Ovary (tissue), 9 donors: Measurements from ENCODE around the gene PCBP3. TPM values are rescaled to one million over a fixed set of nuclear protein-coding genes. Genes with fewer than 3 reads are reported as not detected.
A peak's percentile ranks its signal among the peaks of the same experiment; 100 is the strongest.

Experiments used
- DNase-seq, 5 donors: peaks; one replicate each; pipeline ENCODE4 v3.0.0-alpha.2; 2019 to 2020
- H3K27ac ChIP-seq, 2 donors: fragments of 200-600 bp; one replicate each; pipeline versions ENCODE4 v1.5.1 to v1.8.0; 2019 to 2022
- H3K27me3 ChIP-seq: fragments of 200-600 bp; one replicate; pipeline ENCODE4 v1.8.0; 2022
- H3K36me3 ChIP-seq: fragments of 200-600 bp; sonication (generic); one replicate; pipeline ENCODE4 v1.5.1; 2019
- H3K4me1 ChIP-seq: one replicate; pipeline ENCODE4 v1.8.1; 2013; ENCODE audit warnings: mild to moderate bottlenecking, moderate library complexity; ENCODE audit not compliant: insufficient read depth
- H3K4me3 ChIP-seq: fragments of 200-600 bp; sonication (generic); one replicate; pipeline ENCODE4 v1.5.1; 2017
- H3K9me3 ChIP-seq, 2 donors: fragments of 200-600 bp in 1 of 2; sonication (generic) in 1 of 2; one replicate each; pipeline versions ENCODE4 v1.5.1 to v1.8.1; 2013 to 2019; ENCODE audit warnings: mild to moderate bottlenecking in 1 of 2, moderate library complexity in 1 of 2
- EP300 ChIP-seq: sonication (generic); formaldehyde crosslinking; IDR thresholded peaks from one replicate; pipeline ENCODE4 v1.6.1; 2017; ENCODE audit warnings: antibody characterized with exemption
- POLR2A ChIP-seq: fragments of 450-650 bp; IDR thresholded peaks from one replicate; pipeline ENCODE4 v1.6.1; 2017; ENCODE audit warnings: antibody characterized with exemption, mild to moderate bottlenecking, moderate library complexity
- WGBS, 3 donors: extraction: QIAGEN DNeasy Blood & Tissue Kit in 1 of 3; methylation state at CpG; one replicate each; pipeline versions ENCODE4 v1.1.5 to v1.1.7; 2013 to 2017; 5-methylcytosine and 5-hydroxymethylcytosine counted together
- intact Hi-C, 4 donors: fragments of 100-400 bp; cut with DNase I; formaldehyde crosslinking; loops; one replicate each; pipeline versions ENCODE4 v1.11.0 to v1.15.1; 2022 to 2023
- polyA plus RNA-seq, 2 donors: library from polyadenylated mRNA; stranded (reverse); fragments of 200-250 nt in 1 of 2; fragments of 350-450 nt in 1 of 2; fragmentation: Illumina TruSeq in 1 of 2; extraction: RNeasy Lipid Tissue Mini Kit (QIAGEN cat#74804) in 1 of 2; gene quantifications; one replicate each; pipeline ENCODE4 v1.2.3, GENCODE V29; 2013 to 2014
- total RNA-seq, 7 donors: library from RNA; depleted of rRNA in 2 of 7; stranded (reverse); fragments of >200 nt in 2 of 7; fragmentation: NEBNext Ultra II Directional in 3 of 7; extraction: Animal tissue kit (Norgen Biotek cat#: 25700) in 3 of 7; gene quantifications; one replicate each; pipeline versions ENCODE4 v1.1.0 to v1.2.4, GENCODE V29; 2016 to 2023
- TF ChIP-seq, protein P1 (sequence below), 3 donors: fragments of 450-650 bp in 2 of 3; fragments of 200-600 bp in 1 of 3; IDR thresholded peaks; one replicate each; pipeline versions ENCODE4 v1.5.1 to v1.8.0; 2016 to 2022; ENCODE audit warnings: antibody characterized with exemption in 3 of 3, mild to moderate bottlenecking in 1 of 3
- donor health status: DM: no; HTN: no; CAD: no; lungs with moderate emphysema.
- donor health status: DM: no; HTN: no; CAD: no.
- donor health status: Bipolar disorder and iron deficiency.
- donor health status: DM: yes; HTN: yes; CAD: no.
- donor health status: DM: no; HTN: no; CAD: no.
- donor health status: DM: yes; HTN: yes; CAD: no.

The PCBP3 gene
- total and polyA plus RNA-seq, 9 donors, result 2.4 to 10.1 (median 5.4) TPM

GRCh38 chr21:45947296-45947695 lies 303.8 kb downstream of the PCBP3 start:
- Histone ChIP-seq H3K27me3 (no peaks in the 10 kb centered on the region), H3K4me1 (peaks cover 6% of the 10 kb centered on the region), H3K4me3 (no peak overlapping the region), H3K36me3 (no peaks in the 10 kb centered on the region), H3K9me3 (no peaks in the 10 kb centered on the region), H3K27ac (no peak overlapping the region)
- TF ChIP-seq EP300 (no peak), POLR2A (no peak)
- TF ChIP-seq, protein P1, sequence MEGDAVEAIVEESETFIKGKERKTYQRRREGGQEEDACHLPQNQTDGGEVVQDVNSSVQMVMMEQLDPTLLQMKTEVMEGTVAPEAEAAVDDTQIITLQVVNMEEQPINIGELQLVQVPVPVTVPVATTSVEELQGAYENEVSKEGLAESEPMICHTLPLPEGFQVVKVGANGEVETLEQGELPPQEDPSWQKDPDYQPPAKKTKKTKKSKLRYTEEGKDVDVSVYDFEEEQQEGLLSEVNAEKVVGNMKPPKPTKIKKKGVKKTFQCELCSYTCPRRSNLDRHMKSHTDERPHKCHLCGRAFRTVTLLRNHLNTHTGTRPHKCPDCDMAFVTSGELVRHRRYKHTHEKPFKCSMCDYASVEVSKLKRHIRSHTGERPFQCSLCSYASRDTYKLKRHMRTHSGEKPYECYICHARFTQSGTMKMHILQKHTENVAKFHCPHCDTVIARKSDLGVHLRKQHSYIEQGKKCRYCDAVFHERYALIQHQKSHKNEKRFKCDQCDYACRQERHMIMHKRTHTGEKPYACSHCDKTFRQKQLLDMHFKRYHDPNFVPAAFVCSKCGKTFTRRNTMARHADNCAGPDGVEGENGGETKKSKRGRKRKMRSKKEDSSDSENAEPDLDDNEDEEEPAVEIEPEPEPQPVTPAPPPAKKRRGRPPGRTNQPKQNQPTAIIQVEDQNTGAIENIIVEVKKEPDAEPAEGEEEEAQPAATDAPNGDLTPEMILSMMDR (IDR thresholded peaks at IDR 0.05), result no peak
- no peak for DNase-seq
- intact Hi-C loops, result no loop called here
- 90 to 91% (median 91%) methylated on average over 16 of the region's 16 CpGs for WGBS, 3 donors

- Histone ChIP-seq H3K36me3 (no peaks in the 10 kb centered on the region), H3K27me3 (no peaks in the 10 kb centered on the region), H3K27ac (no peak overlapping the region), H3K9me3 (no peaks in the 10 kb centered on the region), H3K4me3 (no peak overlapping the region), H3K4me1 (peaks cover 7% of the 10 kb centered on the region)
- 95 to 98% (median 97%) methylated on average over 16 of the region's 16 CpGs for WGBS, 3 donors
- DNase-seq, result no peak
- intact Hi-C loops, result no loop called here
- TF ChIP-seq, protein P1 (IDR thresholded peaks at IDR 0.05), result no peak
- TF ChIP-seq POLR2A (no peak), EP300 (no peak)
Measured at GRCh38 chr21:45947716-45948255, 304.3 kb downstream of the PCBP3 start.

GRCh38 chr21:45948576-45949141 lies 305.1 kb downstream of the PCBP3 start:
- intact Hi-C loops, result no loop called here
- TF ChIP-seq, protein P1 (IDR thresholded peaks at IDR 0.05), result no peak
- TF ChIP-seq EP300 (no peak), POLR2A (no peak)
- H3K27me3 ChIP-seq, result no peaks in the 10 kb centered on the region
- WGBS, 3 donors, result 77 to 88% (median 83%) methylated on average over 28 to 29 of the region's 29 CpGs
- no peaks in the 10 kb centered on the region for H3K36me3 ChIP-seq
- H3K4me1 ChIP-seq, result peaks cover 14% of the 10 kb centered on the region
- no peak overlapping the region for H3K27ac ChIP-seq
- H3K9me3 ChIP-seq, result no peaks in the 10 kb centered on the region
- no peak for DNase-seq
- H3K4me3 ChIP-seq, result no peak overlapping the region

- Histone ChIP-seq H3K27me3 (no peaks in the 10 kb centered on the region), H3K4me3 (peak overlapping the region; percentile 2)
- WGBS, 3 donors, result 44 to 67% (median 55%) methylated on average over 35 of the region's 35 CpGs
Measured at GRCh38 chr21:45949928-45950739, 306.6 kb downstream of the PCBP3 start.

More at GRCh38 chr21:45949928-45950739, 306.6 kb downstream of the PCBP3 start:
- Histone ChIP-seq H3K4me1 (peaks cover 15% of the 10 kb centered on the region), H3K36me3 (no peaks in the 10 kb centered on the region), H3K27ac (no peak overlapping the region), H3K9me3 (no peaks in the 10 kb centered on the region)
- peak; percentile 48 to 79 (median 65) for DNase-seq
- intact Hi-C loops, result no loop called here
- no peak for TF ChIP-seq EP300
- TF ChIP-seq, protein P1 (IDR thresholded peaks at IDR 0.05), result no peak
- no peak for TF ChIP-seq POLR2A
